Measurements from ENCODE around the gene GARS1.

Gene GARS1

DNA sequence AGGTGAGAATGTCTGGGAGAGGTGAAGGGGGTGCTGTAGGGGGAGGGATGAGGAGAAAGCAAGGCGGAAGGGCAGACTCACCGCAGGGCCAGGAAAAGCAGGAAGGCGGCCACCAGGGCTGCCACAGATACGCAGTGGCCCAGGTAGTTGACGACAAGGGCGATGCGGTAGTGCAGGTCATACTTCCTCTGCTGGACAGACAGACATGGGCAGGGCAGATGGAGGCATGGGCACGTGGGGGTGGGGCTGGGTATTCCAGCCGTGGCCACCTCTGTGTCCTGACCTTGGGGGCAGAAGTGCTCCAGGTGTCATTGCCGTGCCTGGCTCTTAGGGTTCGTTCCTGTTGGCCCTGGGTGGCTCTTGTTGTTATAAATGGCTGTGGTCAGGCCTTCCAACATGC is 70.8 kb downstream of the GARS1 start:
- no peak for DNase-seq (ENCODE audit: low read depth)
- TF ChIP-seq, protein P1, sequence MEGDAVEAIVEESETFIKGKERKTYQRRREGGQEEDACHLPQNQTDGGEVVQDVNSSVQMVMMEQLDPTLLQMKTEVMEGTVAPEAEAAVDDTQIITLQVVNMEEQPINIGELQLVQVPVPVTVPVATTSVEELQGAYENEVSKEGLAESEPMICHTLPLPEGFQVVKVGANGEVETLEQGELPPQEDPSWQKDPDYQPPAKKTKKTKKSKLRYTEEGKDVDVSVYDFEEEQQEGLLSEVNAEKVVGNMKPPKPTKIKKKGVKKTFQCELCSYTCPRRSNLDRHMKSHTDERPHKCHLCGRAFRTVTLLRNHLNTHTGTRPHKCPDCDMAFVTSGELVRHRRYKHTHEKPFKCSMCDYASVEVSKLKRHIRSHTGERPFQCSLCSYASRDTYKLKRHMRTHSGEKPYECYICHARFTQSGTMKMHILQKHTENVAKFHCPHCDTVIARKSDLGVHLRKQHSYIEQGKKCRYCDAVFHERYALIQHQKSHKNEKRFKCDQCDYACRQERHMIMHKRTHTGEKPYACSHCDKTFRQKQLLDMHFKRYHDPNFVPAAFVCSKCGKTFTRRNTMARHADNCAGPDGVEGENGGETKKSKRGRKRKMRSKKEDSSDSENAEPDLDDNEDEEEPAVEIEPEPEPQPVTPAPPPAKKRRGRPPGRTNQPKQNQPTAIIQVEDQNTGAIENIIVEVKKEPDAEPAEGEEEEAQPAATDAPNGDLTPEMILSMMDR (conservative IDR thresholded peaks at IDR 0.05; ENCODE audit: low read depth, low read length), result no peak
- no peak overlapping the region for H3K4me3 ChIP-seq (ENCODE audit: low read depth, low read length)

DNA sequence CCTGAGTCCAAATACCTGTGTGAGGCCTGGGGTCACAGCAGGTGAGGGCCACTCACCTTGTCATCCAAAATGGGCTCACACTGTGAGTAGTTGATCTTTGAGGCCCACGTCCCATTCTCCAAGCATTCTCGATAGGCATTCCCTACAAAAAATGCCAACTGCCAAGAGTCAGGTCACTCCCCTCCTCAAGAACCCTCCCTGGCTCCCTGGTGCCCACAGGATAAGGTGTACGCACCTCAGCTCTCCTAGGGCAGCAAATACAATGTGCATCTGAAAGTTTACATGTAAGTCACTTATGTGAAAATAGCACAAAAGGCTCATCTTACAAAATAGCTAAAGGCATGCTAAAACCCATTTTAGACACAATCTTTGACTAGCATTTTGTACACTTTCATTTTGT is 72.5 kb downstream of the GARS1 start:
- H3K4me3 ChIP-seq (ENCODE audit: low read depth, low read length), result no peak overlapping the region
- DNase-seq (ENCODE audit: low read depth), result no peak
- TF ChIP-seq, protein P1 (conservative IDR thresholded peaks at IDR 0.05; ENCODE audit: low read depth, low read length), result no peak

DNA sequence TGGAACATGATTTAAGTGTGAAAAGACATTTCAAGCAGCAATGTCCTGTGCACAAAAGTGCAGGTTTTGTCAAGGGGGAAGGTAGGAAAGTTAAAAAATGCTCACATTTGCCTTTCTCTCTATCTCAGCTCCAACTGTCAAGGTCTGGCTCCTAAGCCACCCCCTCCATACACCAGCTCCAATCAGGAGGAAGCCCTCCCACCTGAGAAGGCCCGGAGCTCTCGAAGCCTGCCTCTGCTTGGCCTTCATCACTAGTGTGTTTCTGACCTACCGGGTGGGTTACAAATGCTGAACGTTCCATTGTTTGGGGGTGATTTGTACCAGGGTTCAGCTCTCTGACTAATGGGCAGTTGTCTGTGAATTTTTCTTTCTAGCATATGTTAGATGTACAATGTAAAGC is 73.4 kb downstream of the GARS1 start:
- TF ChIP-seq, protein P1 (conservative IDR thresholded peaks at IDR 0.05; ENCODE audit: low read depth, low read length), result no peak
- no peak overlapping the region for H3K4me3 ChIP-seq (ENCODE audit: low read depth, low read length)
- no peak for DNase-seq (ENCODE audit: low read depth)

DNA sequence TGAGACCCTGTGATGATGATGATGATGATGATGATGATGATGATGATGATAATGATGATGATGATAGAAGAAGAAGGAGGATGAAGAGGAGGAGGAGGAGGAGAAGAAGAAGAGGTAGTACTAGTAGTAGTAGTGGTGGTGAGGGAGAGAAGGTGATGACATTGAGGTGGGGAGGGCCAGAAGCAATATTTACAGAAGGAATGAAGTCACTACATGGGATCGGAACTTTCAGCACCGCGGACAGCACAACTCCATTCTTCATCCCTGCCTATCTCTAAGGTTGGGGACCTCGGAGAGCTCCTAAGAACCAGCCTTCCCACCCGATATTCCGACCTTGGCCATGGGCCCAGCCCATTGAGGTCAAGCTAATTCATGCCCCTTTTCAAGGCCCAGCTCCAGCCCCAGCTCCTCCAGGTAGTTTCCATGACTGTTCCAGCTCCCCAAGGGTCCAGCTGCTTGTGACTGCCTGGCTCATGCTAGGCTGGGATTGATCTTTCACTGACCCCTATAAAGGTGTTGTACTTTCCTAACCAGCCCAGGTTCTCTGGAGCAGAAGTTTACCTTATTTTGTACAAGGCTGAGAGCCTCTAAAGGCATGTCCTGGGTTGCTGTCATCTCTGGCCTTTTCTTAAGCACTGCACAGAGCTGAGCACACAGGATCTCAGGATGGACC is 77.3 kb downstream of the GARS1 start:
- DNase-seq (ENCODE audit: low read depth), result peak; percentile 80
- H3K4me3 ChIP-seq (ENCODE audit: low read depth, low read length), result no peak overlapping the region
- TF ChIP-seq, protein P1 (conservative IDR thresholded peaks at IDR 0.05; ENCODE audit: low read depth, low read length), result no peak

DNA sequence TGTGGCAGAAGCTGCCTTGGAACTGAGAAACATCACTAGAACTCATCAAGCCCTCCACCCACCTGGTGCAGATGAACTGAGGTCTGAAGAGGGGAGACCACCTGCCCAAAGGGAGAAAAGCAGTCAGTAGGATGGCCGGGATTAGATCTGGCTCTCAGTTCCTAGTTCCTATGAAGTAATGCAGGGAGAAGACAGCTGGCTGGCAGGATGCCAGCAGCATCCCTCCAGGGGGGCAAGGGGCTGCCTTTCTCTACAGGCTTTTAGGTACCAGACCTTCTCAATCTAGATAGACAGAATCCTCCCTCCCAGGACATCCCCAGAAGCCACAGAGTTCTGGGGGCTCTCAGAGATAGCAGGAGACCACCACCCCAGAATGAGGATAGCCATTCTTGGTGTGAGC is 79.7 kb downstream of the GARS1 start:
- DNase-seq (ENCODE audit: low read depth), result no peak
- TF ChIP-seq, protein P1 (conservative IDR thresholded peaks at IDR 0.05; ENCODE audit: low read depth, low read length), result no peak
- no peak overlapping the region for H3K4me3 ChIP-seq (ENCODE audit: low read depth, low read length)

DNA sequence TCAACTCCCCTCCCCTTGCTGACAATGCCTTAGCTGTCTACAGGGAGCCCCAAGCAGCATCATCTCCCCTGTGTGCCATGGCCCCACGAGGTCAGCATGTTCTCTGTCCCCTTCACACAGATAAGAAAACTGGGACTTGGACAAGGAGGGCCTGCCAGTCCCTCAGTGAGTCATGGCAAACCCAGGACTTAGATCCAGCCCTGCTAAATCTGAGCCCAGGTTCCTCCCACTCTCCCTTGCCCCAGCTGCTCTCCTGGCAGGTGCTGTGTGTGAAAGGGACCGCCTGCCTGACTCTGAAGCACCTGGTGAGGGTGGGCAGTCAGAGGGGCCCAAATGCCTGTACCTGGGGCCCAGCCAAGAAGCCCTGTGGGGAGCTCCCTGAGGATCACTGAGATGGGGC is 80.2 kb downstream of the GARS1 start:
- H3K4me3 ChIP-seq (ENCODE audit: low read depth, low read length), result no peak overlapping the region
- TF ChIP-seq, protein P1 (conservative IDR thresholded peaks at IDR 0.05; ENCODE audit: low read depth, low read length), result no peak
- no peak for DNase-seq (ENCODE audit: low read depth)

DNA sequence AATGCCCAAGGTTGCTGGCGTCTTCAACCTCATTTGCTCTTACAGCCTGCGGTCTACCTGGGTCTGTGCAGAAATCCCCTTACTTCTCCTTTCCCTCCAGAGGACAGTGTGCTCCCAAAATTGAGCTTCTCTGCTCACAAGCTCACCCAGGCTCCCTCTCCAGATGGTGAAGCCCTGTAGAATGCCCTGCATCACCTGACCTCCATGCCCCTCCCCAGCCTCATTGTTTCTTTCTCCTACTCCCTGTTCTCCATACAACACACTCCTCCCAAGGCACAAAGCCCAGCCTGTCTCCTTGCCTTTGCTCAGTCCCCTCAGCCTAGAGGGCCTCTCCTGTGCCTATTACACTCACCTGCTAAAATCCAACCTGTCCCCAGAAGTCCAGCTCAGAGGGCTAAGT is 84.1 kb downstream of the GARS1 start:
- H3K4me3 ChIP-seq (ENCODE audit: low read depth, low read length), result no peak overlapping the region
- no peak for DNase-seq (ENCODE audit: low read depth)
- TF ChIP-seq, protein P1 (conservative IDR thresholded peaks at IDR 0.05; ENCODE audit: low read depth, low read length), result no peak
